Hindlimb muscle (tissue), 1 donor: ENCODE data around the gene CHN1. TPM values are rescaled to one million over a fixed set of nuclear protein-coding genes. Genes with fewer than 3 reads are reported as not detected.

ENCODE experiments used
- DNase-seq: peaks from one replicate; pipeline ENCODE4 v3.0.0-alpha.2; 2013
- polyA plus RNA-seq: library from polyadenylated mRNA; unstranded; fragments of 120-200 nt; gene quantifications from one replicate; pipeline ENCODE4 v1.2.1, GENCODE V29; 2013; ENCODE audit not compliant: insufficient read length

CHN1 gene
- polyA plus RNA-seq, 1 donor = 13.2 TPM

GRCh38 chr2:174781996-174782395, 223.2 kb downstream of the CHN1 start:
- no peak for DNase-seq

- no peak for DNase-seq
These were observed 223.9 kb downstream of the CHN1 start for GRCh38 chr2:174781298-174781697.

GRCh38 chr2:174780856-174781255, 224.3 kb downstream of the CHN1 start:
- no peak for DNase-seq

- DNase-seq = no peak
These were observed 224.9 kb downstream of the CHN1 start for GRCh38 chr2:174780191-174780840.

- DNase-seq = no peak
These were observed 225.7 kb downstream of the CHN1 start for GRCh38 chr2:174779361-174779928.

- no peak for DNase-seq
These were observed 226.8 kb downstream of the CHN1 start for GRCh38 chr2:174778085-174778981.

- no peak for DNase-seq
These were observed 227.7 kb downstream of the CHN1 start for GRCh38 chr2:174777347-174778084.

DNA sequence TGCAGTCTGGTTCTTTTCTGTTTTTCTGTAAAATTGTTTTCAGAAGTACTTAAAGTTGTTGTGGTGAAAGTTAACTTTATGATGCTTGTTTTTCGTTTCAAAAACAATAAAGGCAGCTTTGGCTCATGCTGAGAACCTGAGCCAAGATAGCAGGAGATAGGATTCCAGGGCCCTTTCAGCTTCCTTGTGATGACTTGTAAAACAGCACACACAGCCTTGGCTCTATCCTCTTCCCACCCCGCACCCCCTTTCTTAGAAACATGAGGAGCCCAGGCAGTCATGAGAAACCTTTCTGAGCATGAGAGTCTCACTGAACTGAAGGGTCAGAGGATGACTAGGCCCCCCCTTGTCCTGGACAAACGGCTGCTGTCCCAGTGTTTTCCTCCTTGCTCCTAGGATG, 228.5 kb downstream of the CHN1 start:
- DNase-seq = no peak

- DNase-seq = no peak
These were observed 229.0 kb downstream of the CHN1 start for GRCh38 chr2:174776223-174776622.

DNA sequence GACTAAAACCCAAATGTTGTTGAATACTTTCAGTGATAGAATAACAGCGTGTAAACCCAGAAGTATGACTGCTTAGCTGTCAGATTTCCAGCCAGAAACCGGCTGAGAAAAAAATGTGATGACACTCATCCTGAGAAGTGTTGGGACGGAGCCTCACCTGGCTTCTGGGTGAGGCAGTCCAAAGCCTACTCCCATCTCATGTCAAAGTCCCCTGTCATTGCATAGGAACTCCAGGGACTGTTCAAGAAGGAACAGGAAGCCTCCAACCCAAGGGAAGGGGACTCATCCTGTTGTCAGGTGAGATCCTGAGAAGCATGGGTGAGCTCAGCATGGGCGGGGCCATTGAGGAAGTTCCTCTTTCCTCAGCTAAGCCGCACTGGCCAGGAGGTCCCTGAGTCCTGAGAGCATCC, 229.6 kb downstream of the CHN1 start:
- no peak for DNase-seq

- no peak for DNase-seq
These were observed 230.3 kb downstream of the CHN1 start for GRCh38 chr2:174774886-174775285.

GRCh38 chr2:174773215-174773614, 232.0 kb downstream of the CHN1 start:
- no peak for DNase-seq

DNA sequence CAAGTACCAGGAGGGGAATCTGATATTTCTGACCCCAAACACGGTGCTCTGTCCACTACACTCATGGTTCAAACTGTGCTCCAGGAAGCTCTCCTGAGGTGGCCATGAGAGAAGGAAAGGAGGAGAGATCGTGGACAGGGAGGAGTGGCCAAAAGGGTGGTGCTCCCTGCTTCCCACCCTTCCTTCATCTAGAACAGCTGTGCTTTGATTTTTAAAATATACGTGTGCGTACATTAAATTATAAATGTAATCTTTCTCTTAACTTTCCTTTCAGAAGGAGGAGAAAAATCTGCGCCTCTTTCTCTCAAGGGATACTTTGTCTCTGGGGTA, 232.7 kb downstream of the CHN1 start:
- DNase-seq = no peak

DNA sequence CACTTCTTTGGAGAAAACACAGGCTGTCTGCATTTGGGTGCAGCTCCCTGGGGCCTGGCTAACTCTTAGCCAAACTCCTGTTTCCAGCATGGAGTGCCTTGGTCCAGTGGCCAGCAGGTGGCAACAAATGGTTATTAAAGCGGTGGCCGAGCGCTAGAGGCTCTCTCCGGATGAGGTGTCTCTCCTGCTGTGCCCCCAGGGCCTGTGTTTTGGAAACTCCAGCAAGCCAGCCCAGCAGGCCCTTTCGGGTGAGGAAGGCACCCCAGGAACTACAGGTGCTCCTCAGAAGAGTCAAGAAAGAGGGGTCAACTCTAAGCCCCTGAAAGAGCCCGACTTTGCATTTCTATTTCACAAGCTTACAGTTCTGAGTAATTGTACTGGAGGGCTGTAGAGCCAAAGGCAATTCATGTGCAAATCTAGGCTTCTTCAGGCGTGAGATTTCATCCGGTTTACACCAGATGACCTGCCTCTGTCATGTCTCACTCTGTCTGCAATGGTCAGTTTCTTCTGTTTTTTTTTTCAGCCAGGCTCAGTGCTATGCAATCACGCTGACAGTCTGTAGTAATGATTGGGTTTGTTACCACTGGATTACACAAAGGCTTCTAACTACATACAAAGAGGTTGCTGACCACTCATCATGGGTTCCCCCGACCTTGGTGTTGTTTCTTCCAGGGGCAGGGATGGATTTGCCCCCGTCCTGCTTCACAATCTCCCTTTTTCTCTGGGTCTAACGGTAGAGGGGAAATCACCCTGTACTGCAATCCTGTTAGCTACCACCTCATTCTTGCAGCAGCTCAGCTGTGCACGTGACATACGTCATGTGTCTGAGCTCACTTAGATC, 233.3 kb downstream of the CHN1 start:
- peak; percentile 75 for DNase-seq

DNA sequence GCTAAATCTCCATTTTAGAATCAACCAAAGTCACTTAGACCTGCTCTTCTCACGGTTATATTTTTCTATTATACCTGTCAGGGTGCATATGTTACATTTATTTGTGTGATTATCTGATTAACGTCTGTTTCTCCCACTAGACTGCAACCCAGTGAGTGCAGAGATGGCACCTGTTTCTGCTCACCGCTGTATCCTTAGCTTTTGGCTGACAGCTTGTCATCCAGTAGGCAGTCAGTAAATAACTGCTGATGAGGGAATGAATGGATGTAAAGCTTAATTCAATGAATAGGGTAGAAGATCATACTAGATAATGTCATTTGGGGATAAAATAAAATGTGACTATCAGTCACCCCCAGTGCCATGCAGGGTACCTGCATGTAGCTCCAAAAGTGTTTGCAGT, 234.0 kb downstream of the CHN1 start:
- no peak for DNase-seq

DNA sequence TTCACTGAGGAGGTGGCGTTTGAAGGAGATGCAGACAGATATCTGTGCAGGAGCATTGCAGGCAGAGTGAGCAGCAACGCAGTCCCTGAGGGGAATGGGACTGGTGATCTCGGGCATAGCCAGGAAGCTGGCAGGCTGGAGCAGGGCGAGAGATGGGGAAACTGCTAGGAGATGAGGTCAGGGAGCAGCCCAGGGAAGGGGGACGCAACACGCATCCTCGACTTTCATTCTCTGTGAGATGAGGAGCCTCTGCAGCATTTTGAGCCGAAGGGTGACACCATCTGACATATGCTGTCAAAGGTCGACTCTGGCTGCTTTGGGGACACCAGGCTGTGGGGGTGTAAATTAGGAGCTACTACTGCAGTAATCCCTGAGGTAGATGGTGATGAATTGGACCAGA, 236.6 kb downstream of the CHN1 start:
- no peak for DNase-seq

GRCh38 chr2:174766271-174766670, 238.9 kb downstream of the CHN1 start:
- DNase-seq = no peak

DNA sequence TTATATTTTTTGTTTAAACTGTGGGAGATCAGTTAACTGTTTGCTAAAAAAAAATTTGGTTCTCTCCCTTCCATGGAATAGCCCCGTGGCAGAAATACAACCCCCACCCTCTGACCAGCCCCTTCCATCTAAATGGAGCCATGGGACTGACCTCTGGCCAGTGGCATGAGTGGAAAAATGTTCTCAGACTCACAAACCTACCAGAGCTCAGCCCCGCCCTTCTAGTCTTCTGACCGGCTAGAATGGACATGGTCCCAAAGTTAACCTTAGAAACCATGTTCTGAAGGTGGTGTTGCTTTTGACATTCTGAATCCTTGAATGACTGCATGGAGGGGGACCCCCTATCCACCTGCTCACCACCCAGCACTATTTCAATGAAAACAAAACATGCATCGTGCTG, 239.6 kb downstream of the CHN1 start:
- DNase-seq = no peak

DNA sequence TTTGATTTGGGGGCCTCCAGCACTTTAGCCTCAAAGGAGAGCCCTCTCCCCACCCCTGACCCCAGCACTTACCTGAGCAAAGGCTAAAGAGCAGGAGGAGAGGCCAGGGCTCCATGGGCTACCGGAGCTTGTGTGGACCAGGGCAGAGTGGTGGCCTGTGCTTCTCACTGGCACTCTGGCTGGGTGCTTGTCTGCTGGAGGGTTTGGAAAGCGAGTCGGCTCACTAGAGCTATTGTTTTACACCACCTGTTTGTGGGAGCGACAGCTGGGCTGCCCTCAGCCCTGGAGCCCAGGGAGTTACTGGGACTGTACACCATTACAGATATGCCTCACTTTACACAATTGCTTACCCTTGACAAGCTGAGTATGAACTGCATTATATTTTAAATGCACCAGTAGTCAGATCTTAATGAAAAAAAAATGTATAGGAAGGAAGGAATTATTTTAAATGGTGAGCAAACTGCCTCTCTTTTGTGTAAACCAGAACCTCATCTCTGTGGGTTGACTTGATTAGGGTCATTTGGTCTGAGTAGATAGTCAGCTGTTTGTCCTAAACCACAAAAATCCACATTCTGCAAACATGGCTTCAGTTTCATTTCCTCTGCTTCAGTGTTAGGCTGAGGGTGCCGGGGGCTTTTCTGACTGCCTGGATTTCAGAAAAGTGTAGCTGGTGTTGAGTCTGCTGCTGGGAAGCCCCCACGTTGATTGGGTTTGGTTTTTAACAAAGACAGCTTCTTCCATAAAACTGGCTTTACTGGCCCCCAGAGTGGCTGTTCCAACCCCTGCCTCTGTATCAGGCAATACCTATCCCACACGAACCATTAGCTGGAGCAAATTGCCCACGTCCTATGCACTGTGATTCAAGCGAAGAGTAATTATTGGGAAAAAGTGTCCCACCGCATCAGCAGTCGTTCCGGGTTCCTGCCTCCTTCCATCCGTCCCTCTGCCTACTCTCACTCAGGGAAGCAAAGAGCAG, 240.6 kb downstream of the CHN1 start, which contains the start of gene CHRNA1:
Gene CHRNA1 (minus strand): TSS at position 193 of the 976 bp plus-strand sequence. CDS start 78 bp downstream, at position 115.
- DNase-seq = no peak

GRCh38 chr2:174763780-174764179, 241.4 kb downstream of the CHN1 start:
- DNase-seq = no peak

GRCh38 chr2:174762464-174762863, 242.7 kb downstream of the CHN1 start:
- no peak for DNase-seq
